H9 (cell line): Measurements from ENCODE around the gene BRD3OS. TPM values are rescaled to one million over a fixed set of nuclear protein-coding genes. Genes with fewer than 3 reads are reported as not detected.
A peak's percentile ranks its signal among the peaks of the same experiment; 100 is the strongest.

Source experiments
- DNase-seq: peaks from one replicate; pipeline ENCODE4 v3.0.0-alpha.2; 2017
- H2AFZ ChIP-seq: one replicate; pipeline ENCODE4 v1.6.1; 2013; ENCODE audit warnings: mild to moderate bottlenecking, low read length, control low read depth, moderate library complexity
- H2AK5ac ChIP-seq: 2 replicates; pipeline ENCODE4 v1.6.1; 2013; ENCODE audit warnings: low read length, control low read depth, mixed read lengths; ENCODE audit not compliant: insufficient read length
- H2BK120ac ChIP-seq: one replicate; pipeline ENCODE4 v1.6.1; 2013; ENCODE audit warnings: low read depth, mild to moderate bottlenecking, low read length, control low read depth, inconsistent platforms; ENCODE audit not compliant: poor library complexity, severe bottlenecking
- H2BK12ac ChIP-seq: 2 replicates; pipeline ENCODE4 v1.6.1; 2013; ENCODE audit warnings: low read length, control low read depth, mixed read lengths, low read depth; ENCODE audit not compliant: insufficient read length
- H2BK15ac ChIP-seq: 2 replicates; pipeline ENCODE4 v1.6.1; 2013; ENCODE audit warnings: low read depth, low read length, control low read depth
- H2BK20ac ChIP-seq: one replicate; pipeline ENCODE4 v1.6.1; 2013; ENCODE audit warnings: low read depth, mild to moderate bottlenecking, low read length, control low read depth, inconsistent platforms; ENCODE audit not compliant: poor library complexity, severe bottlenecking
- H2BK5ac ChIP-seq: 2 replicates; pipeline ENCODE4 v1.6.1; 2013; ENCODE audit warnings: low read length, control low read depth, mixed read lengths; ENCODE audit not compliant: insufficient read length
- H3K14ac ChIP-seq: 2 replicates; pipeline ENCODE4 v1.6.1; 2013; ENCODE audit warnings: low read length, control low read depth; ENCODE audit not compliant: insufficient read depth
- H3K18ac ChIP-seq: 2 replicates; pipeline ENCODE4 v1.6.1; 2013; ENCODE audit warnings: low read depth, mild to moderate bottlenecking, mixed read lengths, low read length, control low read depth; ENCODE audit not compliant: insufficient read length
- H3K23ac ChIP-seq: 2 replicates; pipeline ENCODE4 v1.6.1; 2013; ENCODE audit warnings: low read length, control low read depth, mixed read lengths, low read depth; ENCODE audit not compliant: insufficient read length
- H3K23me2 ChIP-seq: 2 replicates; pipeline ENCODE4 v1.6.1; 2013; ENCODE audit warnings: low read depth, mild to moderate bottlenecking, mixed read lengths, low read length, control low read depth; ENCODE audit not compliant: insufficient read length, poor library complexity, severe bottlenecking
- H3K27ac ChIP-seq: 2 replicates; pipeline ENCODE4 v1.5.1; 2013; ENCODE audit warnings: low read length, control low read depth, mixed read lengths, low read depth; ENCODE audit not compliant: insufficient read length
- H3K27me3 ChIP-seq: 2 replicates; pipeline ENCODE4 v1.6.1; 2013; ENCODE audit warnings: low read length, control low read depth, inconsistent platforms; ENCODE audit not compliant: insufficient read depth
- H3K4ac ChIP-seq: 2 replicates; pipeline ENCODE4 v1.6.1; 2013; ENCODE audit warnings: low read depth, mild to moderate bottlenecking, control low read depth, inconsistent platforms, low read length, moderate library complexity
- H3K4me1 ChIP-seq: 2 replicates; pipeline ENCODE4 v1.6.1; 2013; ENCODE audit warnings: low read length, control low read depth, inconsistent platforms; ENCODE audit not compliant: insufficient read depth
- H3K4me2 ChIP-seq: 2 replicates; pipeline ENCODE4 v1.6.1; 2013; ENCODE audit warnings: low read length, control low read depth, mixed read lengths; ENCODE audit not compliant: insufficient read length, insufficient read depth
- H3K56ac ChIP-seq: 2 replicates; pipeline ENCODE4 v1.6.1; 2013; ENCODE audit warnings: low read depth, mild to moderate bottlenecking, mixed read lengths, low read length, control low read depth; ENCODE audit not compliant: insufficient read length
- H3K79me1 ChIP-seq: 2 replicates; pipeline ENCODE4 v1.6.1; 2013; ENCODE audit warnings: low read depth, mild to moderate bottlenecking, moderate library complexity, low read length, control low read depth, inconsistent platforms; ENCODE audit not compliant: insufficient read depth, poor library complexity, severe bottlenecking
- H3K79me2 ChIP-seq: 2 replicates; pipeline ENCODE4 v1.6.1; 2013; ENCODE audit warnings: low read length, control low read depth, inconsistent platforms; ENCODE audit not compliant: insufficient read depth
- H3K9ac ChIP-seq: 2 replicates; pipeline ENCODE4 v1.6.1; 2013; ENCODE audit warnings: low read length, control low read depth, mixed read lengths; ENCODE audit not compliant: insufficient read length; ENCODE audit errors: extremely low read depth
- H3K9me3 ChIP-seq: one replicate; pipeline ENCODE4 v1.6.1; 2013; ENCODE audit warnings: low read depth, low read length, inconsistent platforms; ENCODE audit not compliant: control insufficient read depth
- H3T11ph ChIP-seq: one replicate; pipeline ENCODE4 v1.6.1; 2013; ENCODE audit warnings: mild to moderate bottlenecking, low read length, control low read depth, inconsistent platforms
- H4K20me1 ChIP-seq: one replicate; pipeline ENCODE4 v1.6.1; 2013; ENCODE audit not compliant: control insufficient read depth, insufficient read length, insufficient read depth
- H4K5ac ChIP-seq: 2 replicates; pipeline ENCODE4 v1.6.1; 2013; ENCODE audit warnings: low read depth, mild to moderate bottlenecking, mixed read lengths, low read length, control low read depth; ENCODE audit not compliant: insufficient read length
- H4K8ac ChIP-seq: replicated peaks from 2 replicates; pipeline ENCODE4 v1.6.1; 2013; ENCODE audit warnings: low read length, control low read depth, mixed read lengths, low read depth; ENCODE audit not compliant: insufficient read length
- H4K91ac ChIP-seq: 2 replicates; pipeline ENCODE4 v1.6.1; 2013; ENCODE audit warnings: low read depth, mild to moderate bottlenecking, moderate library complexity, mixed read lengths, low read length, control low read depth; ENCODE audit not compliant: insufficient read length
- H3K27ac Mint-ChIP-seq, 3 experiments: 2 replicates in 2 of 3; 3 replicates in 1 of 3; pipeline ENCODE4 v1.8.0; 2020 to 2021; ENCODE audit warnings: mixed read lengths in 3 of 3, mild to moderate bottlenecking in 1 of 3, moderate library complexity in 1 of 3
- H3K27me3 Mint-ChIP-seq: 2 replicates; pipeline ENCODE4 v1.8.0; 2021; ENCODE audit warnings: low read depth, mild to moderate bottlenecking, moderate library complexity, mixed read lengths
- H3K36me3 Mint-ChIP-seq, 3 experiments: 2 replicates in 2 of 3; 3 replicates in 1 of 3; pipeline ENCODE4 v1.8.0; 2020 to 2021; ENCODE audit warnings: low read depth in 3 of 3, mixed read lengths in 3 of 3; ENCODE audit not compliant: insufficient read depth in 1 of 3
- H3K4me1 Mint-ChIP-seq, 2 experiments: 2 replicates each; pipeline ENCODE4 v1.8.0; 2020; ENCODE audit warnings: mixed read lengths in 2 of 2
- H3K4me3 Mint-ChIP-seq, 2 experiments: 2 replicates in 1 of 2; 3 replicates in 1 of 2; pipeline ENCODE4 v1.8.0; 2020 to 2021; ENCODE audit warnings: mild to moderate bottlenecking in 2 of 2, mixed read lengths in 2 of 2, moderate library complexity in 1 of 2
- H3K9me3 Mint-ChIP-seq, 2 experiments: 2 replicates in 1 of 2; 3 replicates in 1 of 2; pipeline ENCODE4 v1.8.0; 2020; ENCODE audit warnings: mild to moderate bottlenecking in 2 of 2, mixed read lengths in 2 of 2, moderate library complexity in 1 of 2
- CTCF ChIP-seq: fragments of 200-600 bp; sonication (generic); conservative IDR thresholded peaks from 3 replicates; pipeline ENCODE4 v1.8.0; 2021; ENCODE audit warnings: antibody characterized with exemption, mild to moderate bottlenecking
- WGBS: extraction: QIAGEN DNeasy Blood & Tissue Kit; methylation state at CpG from one replicate; pipeline ENCODE4 v1.1.7; 2013; ENCODE audit warnings: missing lambda C conversion rate, low lambda C conversion rate, mixed read lengths; ENCODE audit not compliant: insufficient read length; ENCODE audit errors: extremely low coverage; 5-methylcytosine and 5-hydroxymethylcytosine counted together
- total RNA-seq: library from RNA; stranded (reverse); gene quantifications from 2 replicates; pipeline ENCODE4 v1.2.1, GENCODE V29; 2021

BRD3OS gene
- total RNA-seq, 1 experiment from 2014 or later, result 16.4 TPM

- Mint-ChIP-seq H3K4me3 (no peak overlapping the region), H3K9me3 (no peaks in the 10 kb centered on the region; a peak in 1 of 5 replicates), H3K27me3 (no peaks in the 10 kb centered on the region), H3K27ac (peak overlapping the region in 2 of 3 experiments; percentile 36 to 90; a peak in 2 of 7 replicates), H3K4me1 (peaks cover 38 to 44% of the 10 kb centered on the region in 2 experiments), H3K36me3 (peaks cover 0 to 5% (median 5%) of the 10 kb centered on the region in 3 experiments; a peak in 4 of 7 replicates)
- Histone ChIP-seq H3K23ac (no peak overlapping the region), H3K4me1 (no peaks in the 10 kb centered on the region), H3K9ac (no peak overlapping the region), H3K18ac (no peak overlapping the region), H2AFZ (no peak overlapping the region), H4K5ac (no peak overlapping the region), H3K56ac (no peak overlapping the region), H3K79me1 (peaks cover 4% of the 10 kb centered on the region), H3K79me2 (peaks cover 36% of the 10 kb centered on the region; the same call in 1 of the 2 replicates), H3K27me3 (no peaks in the 10 kb centered on the region), H2BK120ac (no peak overlapping the region), H3K27ac (no peak overlapping the region), H3T11ph (no peak overlapping the region), H2BK12ac (no peak overlapping the region), H3K14ac (no peak overlapping the region), H2BK20ac (no peak overlapping the region), H2AK5ac (no peak overlapping the region), H3K4ac (no peak overlapping the region), H3K4me2 (no peak overlapping the region), H4K91ac (no peak overlapping the region), H2BK15ac (no peak overlapping the region), H4K8ac (no peak overlapping the region), H2BK5ac (no peak overlapping the region), H4K20me1 (no peaks in the 10 kb centered on the region), H3K23me2 (no peaks in the 10 kb centered on the region), H3K9me3 (no peaks in the 10 kb centered on the region)
- no peak for TF ChIP-seq CTCF
- no CpG with 5 or more reads among the region's 25 CpGs for WGBS
- DNase-seq, result no peak
These were observed 44.3 kb upstream of the BRD3OS start for GRCh38 chr9:133980864-133981588.
